ENCODE results near the gene PHF14.
A peak's percentile ranks its signal among the peaks of the same experiment; 100 is the strongest.

The PHF14 gene

DNA sequence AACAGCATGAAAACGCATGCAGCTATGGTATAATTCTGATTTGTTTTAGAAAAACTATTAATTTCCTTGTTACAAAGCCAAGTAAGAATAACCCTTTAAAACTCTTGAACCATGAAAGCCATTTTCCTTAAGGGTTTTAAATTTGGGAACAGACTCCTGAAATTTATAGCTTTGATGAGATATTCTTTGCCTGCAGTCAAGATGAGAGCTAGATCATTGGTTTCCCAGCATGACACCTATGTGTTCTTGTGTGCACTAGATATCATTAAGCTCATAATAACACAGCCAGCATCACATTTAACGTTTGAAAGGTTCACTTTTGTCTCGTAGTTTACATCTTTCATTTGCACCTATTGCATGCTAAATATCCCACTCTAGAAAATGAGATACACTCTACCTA, 202.2 kb downstream of the PHF14 start:
- peak; percentile 62 for DNase-seq

GRCh38 chr7:11176985-11177555, 203.4 kb downstream of the PHF14 start:
- no peak for DNase-seq

DNA sequence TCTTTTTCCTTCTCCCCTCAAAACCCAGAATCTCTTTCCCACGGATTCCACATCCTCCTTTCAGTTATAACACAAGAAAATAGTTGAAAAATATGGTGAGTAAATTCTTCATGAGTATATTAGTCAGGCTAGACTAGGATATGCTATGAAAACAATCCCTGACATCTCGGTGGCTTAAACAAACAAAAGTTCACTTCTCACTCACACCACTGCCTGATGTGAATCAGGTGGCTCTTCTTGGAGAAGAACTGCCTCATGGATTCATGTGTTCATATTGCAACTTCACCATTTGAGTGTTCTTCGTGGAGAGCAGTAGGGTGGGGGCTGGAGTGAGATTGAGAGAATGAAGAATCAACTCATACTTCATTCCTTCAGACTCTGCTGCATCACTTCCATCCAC, 204.1 kb downstream of the PHF14 start:
- no peak for DNase-seq

DNA sequence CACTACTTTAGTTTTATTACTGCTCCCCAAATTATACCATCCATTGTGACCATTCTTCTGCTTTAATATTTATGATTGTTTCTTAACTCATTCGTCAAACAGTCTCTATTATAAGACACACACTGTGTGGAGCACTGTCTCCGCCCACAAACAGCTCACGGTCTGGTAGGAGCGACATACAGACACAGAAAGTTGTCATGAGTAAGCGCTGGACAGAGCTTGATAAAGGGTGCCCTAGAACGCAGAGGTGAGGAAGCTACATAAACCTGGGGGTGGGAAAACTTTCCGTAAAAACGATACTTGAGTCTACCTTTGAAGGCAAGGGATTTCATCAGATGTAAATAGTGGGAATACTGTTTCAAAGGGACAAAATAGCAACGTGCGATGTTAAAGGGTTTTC, 207.9 kb downstream of the PHF14 start:
- no peak for DNase-seq

DNA sequence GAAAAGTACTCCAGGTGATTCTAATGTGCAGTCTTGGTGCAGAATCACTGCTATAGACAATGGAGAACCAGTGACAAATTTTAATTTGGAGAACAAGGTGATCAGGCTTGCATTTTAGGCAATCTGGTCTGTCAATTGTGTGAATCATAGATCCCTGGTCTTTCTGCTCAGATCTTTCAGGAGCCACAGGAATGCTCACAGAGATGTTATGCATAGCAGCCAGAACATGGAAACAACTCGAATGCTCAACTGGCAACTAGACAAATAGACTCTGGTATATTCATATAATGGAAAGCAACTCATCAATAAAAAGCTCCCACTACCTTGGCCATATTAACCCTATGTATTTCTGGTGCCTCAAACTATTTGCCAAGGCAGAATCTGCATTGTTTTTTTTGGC, 209.1 kb downstream of the PHF14 start:
- DNase-seq, result no peak

DNA sequence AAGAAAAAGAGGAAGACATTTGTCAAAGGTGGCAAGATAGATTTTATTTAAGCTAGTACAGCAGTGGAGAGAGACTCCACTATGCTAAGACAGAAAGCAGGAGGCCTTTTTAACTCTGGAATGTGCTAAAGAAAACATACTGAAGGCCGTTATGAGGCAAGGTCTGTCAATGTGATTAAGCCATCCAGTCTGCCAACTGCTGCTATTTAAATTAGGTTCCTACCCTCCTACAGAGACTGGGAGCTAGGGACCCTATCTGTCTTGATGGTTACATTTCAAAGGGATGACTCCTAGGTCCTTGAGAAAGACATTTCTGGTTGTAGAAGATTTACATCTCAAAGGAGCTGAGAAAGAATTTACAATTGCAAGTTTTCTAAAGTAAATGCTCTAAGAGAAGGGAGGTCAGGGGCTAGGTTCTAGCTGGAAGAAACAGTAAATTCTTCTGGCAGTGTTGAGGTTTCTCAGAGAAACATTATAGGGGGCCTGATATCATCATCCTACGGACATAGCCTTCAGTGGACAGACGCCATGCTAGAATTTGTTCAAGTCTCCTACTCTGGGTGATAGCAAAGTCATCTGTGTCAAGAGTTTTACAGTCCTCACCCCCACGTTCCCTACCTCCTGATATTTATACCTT, 211.6 kb downstream of the PHF14 start:
- DNase-seq, result no peak

GRCh38 chr7:11188529-11189310, 215.0 kb downstream of the PHF14 start:
- DNase-seq, result no peak

- DNase-seq, result no peak
Observed at GRCh38 chr7:11191081-11191480, 217.4 kb downstream of the PHF14 start.

GRCh38 chr7:11191574-11192220, 218.0 kb downstream of the PHF14 start:
- DNase-seq, result peak; percentile 10

DNA sequence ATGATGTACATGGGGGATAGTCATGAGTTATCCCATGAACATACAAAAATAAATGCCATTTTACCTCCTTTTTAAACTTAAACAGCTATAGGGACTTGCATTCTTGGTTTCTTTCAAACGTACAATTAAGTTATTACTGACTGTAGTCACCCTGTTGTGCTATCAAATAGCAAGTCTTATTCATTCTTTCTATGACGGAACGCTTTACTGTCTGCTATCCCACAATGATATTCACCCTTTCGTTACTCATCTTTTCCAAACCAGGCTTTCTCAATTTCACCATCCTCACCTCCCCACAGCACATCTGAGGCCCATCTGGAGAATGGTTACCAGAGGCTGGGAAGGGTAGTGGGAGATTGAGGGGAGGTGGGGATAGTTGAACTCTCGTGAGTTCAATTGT, 218.8 kb downstream of the PHF14 start:
- no peak for DNase-seq

- peak; percentile 95 for DNase-seq
Observed at GRCh38 chr7:11193131-11193867, 219.6 kb downstream of the PHF14 start.

DNA sequence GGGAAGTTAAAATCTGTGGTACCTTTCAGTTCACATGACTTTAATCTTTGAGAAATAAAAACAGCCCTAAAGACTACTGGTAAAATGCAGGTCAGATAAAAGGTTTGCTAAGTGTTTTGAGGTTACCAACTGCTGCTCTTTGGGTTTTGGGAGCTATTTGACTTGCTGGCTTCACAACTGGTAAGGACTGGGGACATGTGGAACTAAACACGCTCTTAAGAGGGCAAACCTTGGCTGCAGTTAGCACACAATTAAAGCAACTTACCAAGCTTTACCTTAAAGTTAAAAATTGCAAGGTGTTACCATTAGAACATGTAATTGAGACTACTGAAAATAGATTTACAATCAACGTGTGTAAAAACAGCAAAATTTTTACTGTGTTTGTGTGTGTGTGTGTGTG, 220.2 kb downstream of the PHF14 start:
- DNase-seq, result peak; percentile 77

GRCh38 chr7:11194492-11194891, 220.8 kb downstream of the PHF14 start:
- no peak for DNase-seq

- no peak for DNase-seq
Observed at GRCh38 chr7:11195502-11195901, 221.8 kb downstream of the PHF14 start.

- DNase-seq, result no peak
Observed at GRCh38 chr7:11196143-11196542, 222.5 kb downstream of the PHF14 start.

DNA sequence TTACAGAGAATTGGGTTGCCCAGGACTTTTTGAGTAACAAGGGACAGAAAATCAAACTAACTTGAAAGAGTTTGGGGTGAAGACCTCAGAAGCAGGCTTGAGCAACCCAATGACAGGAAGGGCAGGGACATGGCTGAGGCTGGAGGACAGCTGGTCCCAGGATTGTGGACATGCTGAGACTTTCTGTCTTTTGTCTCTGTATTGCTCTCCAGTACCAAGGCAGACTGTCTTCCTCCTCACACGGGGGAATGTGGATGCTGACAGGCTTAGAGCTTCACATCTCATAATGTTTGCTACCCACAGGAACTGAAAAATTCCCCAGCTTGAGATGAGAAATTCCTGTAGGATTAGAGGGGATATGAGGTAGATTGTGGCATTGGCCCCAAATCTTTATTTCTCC, 229.6 kb downstream of the PHF14 start:
- no peak for DNase-seq

- DNase-seq, result no peak
Observed at GRCh38 chr7:11203683-11204082, 230.0 kb downstream of the PHF14 start.

DNA sequence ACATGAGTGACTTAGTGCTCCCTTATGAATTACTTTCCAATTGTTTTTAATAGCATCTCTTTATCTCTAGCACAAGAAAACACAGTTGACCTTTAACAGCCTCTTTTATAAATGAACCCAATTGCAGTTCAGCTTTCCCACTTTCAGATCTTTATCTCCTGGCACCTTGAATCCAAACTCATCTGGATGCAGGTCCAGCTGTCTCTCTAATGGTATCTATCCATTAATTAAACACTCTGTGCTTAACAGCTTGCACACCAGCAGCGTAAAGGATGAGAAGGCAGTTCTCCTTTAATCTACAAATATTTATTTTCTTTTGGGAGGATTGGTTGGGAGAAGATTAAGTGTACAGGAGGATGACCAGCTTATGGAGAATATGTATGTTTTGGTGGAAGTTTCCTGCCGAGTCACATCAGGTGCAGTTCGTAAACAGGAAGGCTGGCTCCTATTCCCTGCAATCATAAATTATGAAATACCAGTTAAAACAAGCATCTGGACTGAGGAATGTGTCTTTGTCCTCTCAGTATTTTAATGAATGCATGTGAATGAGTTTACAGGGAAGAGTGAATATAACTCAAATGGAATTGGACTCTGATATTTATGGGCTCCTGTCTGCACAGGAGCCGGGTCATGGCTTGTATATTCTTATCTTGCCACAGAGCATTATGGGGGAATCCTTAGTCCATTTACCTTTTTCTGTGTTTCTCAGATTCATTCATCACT, 232.7 kb downstream of the PHF14 start:
- no peak for DNase-seq

DNA sequence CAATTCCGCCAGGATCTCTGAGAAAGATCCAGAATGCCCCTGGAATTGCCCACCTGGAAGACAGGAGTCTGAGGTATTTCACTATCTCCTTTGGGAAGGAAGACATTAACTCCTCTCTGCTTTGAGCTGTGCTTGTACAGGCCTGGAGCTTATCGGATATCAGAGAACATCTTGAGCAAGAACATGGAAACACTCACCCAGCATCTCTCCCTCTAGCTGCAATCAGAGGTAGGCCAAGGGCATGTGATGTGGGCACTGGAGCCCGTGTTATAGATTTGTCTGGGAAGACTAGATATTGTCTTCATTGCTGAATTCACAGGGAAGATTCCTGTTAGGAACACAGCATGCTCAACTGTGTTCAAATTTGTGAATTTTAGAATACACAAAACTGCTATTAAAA, 233.9 kb downstream of the PHF14 start:
- no peak for DNase-seq

DNA sequence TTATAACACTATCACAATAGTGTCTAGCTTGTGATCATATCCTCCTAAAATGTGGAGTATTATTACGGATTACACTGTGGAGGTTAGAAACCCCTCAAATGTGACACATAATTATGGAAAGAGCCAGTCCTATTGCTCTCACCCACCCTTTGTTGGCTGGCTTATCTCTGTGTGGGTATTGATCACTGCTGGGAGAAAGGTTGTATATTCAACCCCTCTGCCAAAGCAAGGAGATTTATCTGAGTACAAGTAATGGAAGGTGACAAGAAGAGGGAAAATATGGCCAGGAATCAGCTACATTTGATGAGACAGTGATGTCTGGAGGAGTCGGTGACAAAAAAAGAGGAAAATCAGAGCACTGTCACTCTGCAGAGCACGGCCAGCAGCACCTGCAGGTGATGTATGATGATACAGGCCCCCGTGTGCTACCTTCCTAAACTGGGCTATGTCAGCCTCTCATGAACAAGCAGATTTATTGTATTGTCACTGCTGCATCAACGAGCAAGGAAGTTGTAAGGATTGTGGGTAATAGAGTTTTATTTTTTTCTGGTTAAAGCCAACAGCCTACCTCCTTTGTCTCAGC, 235.3 kb downstream of the PHF14 start:
- no peak for DNase-seq

GRCh38 chr7:11210374-11210773, 236.7 kb downstream of the PHF14 start:
- no peak for DNase-seq

DNA sequence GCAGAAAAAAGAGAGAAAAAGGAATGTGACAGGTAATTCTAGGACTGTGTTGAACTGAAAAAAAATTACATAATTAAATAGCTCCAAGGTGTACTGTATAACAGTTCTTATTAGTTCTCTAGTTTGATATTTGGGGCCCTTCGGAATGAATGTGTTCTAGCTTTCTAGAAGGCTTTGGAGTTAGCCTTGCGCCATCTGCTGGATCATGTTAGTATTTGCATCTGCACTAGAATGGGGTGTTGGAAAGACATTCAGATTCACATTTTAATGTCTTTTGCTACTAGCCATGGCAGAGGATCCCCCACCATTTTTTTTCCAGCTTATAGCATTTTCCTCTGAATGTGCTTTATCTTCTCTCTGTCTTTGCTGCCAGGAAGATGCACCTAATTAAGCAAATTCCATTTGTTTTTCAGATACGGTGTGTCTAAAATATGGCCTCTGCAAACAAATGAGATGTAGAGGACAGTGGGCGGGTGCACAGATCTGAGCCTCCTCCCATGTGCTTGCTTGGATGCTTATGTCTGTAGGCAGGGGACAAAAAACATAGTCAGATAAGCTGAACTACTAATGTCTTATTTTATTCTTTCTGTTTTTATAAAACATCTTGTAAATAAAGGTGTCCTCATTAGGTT, 238.5 kb downstream of the PHF14 start:
- peak; percentile 84 for DNase-seq

Data from NCI-H1092 treated with DMSO at 0.1 percent for 48 hours (cell line).